IMR-90 (cell line): Measurements from ENCODE around the gene NDRG4. TPM values are rescaled to one million over a fixed set of nuclear protein-coding genes. Genes with fewer than 3 reads are reported as not detected.

Experiments
- ATAC-seq: fragments of 200-7000 bp; cut with Tn5 transposase; 2 replicates; pipeline ENCODE4 v1.9.1; 2020; ENCODE audit warnings: low read depth, mild to moderate bottlenecking, moderate library complexity
- BruUV-seq: library from RNA; stranded (reverse); fragments of 400-500 nt; replicated peaks from 2 replicates; lab custom pipeline; 2021; lab: Mats Ljungman, UMichigan
- CTCF ChIA-PET: fragments of 300-600 bp; formaldehyde crosslinking; extraction: SDS; loops from one replicate; lab custom pipeline; 2021; ENCODE audit warnings: antibody characterized with exemption; lab: Yijun Ruan, JAX
- POLR2A ChIA-PET: fragments of 300-600 bp; sonication (Branson Sonifier 250); formaldehyde crosslinking; loops from one replicate; lab custom pipeline; 2022; ENCODE audit warnings: antibody characterized with exemption; ENCODE audit not compliant: unreplicated experiment; lab: Charles Lee
- DNase-seq: peaks from one replicate; pipeline ENCODE4 v3.0.0; 2013
- H2AFZ ChIP-seq: replicated peaks from 2 replicates; pipeline ENCODE3; 2013; ENCODE audit warnings: low read length, mild to moderate bottlenecking; ENCODE audit not compliant: poor library complexity
- H2AK5ac ChIP-seq: 2 replicates; pipeline ENCODE4 v1.6.1; 2013; ENCODE audit warnings: low read depth, low read length, inconsistent platforms
- H2AK9ac ChIP-seq: replicated peaks from 2 replicates; pipeline ENCODE3; 2013; ENCODE audit warnings: mild to moderate bottlenecking, low read depth, low read length, moderate library complexity; ENCODE audit not compliant: poor library complexity
- H2BK120ac ChIP-seq: 2 replicates; pipeline ENCODE4 v1.6.1; 2013; ENCODE audit warnings: low read depth, low read length, inconsistent platforms
- H2BK15ac ChIP-seq: 3 replicates; pipeline ENCODE4 v1.6.1; 2013; ENCODE audit warnings: low read depth, low read length, inconsistent platforms
- H2BK20ac ChIP-seq: 2 replicates; pipeline ENCODE4 v1.6.1; 2013; ENCODE audit warnings: low read depth, mild to moderate bottlenecking, inconsistent platforms, low read length, moderate library complexity
- H2BK5ac ChIP-seq: 2 replicates; pipeline ENCODE4 v1.6.1; 2013; ENCODE audit warnings: mild to moderate bottlenecking, low read depth, low read length, inconsistent platforms; ENCODE audit not compliant: poor library complexity, severe bottlenecking
- H3K14ac ChIP-seq: replicated peaks from 2 replicates; pipeline ENCODE4 v1.6.1; 2013; ENCODE audit warnings: low read depth, low read length, inconsistent platforms
- H3K18ac ChIP-seq: 2 replicates; pipeline ENCODE4 v1.6.1; 2013; ENCODE audit warnings: low read depth, low read length, control low read depth
- H3K23ac ChIP-seq: 2 replicates; pipeline ENCODE4 v1.6.1; 2013; ENCODE audit warnings: low read depth, low read length, inconsistent platforms
- H3K27ac ChIP-seq: 2 replicates; pipeline ENCODE4 v1.5.1; 2013; ENCODE audit warnings: mild to moderate bottlenecking, control low read depth, low read length; ENCODE audit not compliant: insufficient read depth
- H3K27me3 ChIP-seq: 2 replicates; pipeline ENCODE4 v1.6.1; 2013; ENCODE audit warnings: low read length; ENCODE audit not compliant: control insufficient read depth, insufficient read depth
- H3K36me3 ChIP-seq: 2 replicates; pipeline ENCODE4 v1.6.1; 2013; ENCODE audit warnings: low read length, mixed read lengths; ENCODE audit not compliant: control insufficient read depth, insufficient read depth
- H3K4ac ChIP-seq: 2 replicates; pipeline ENCODE4 v1.6.1; 2013; ENCODE audit warnings: low read depth, low read length, inconsistent platforms
- H3K4me1 ChIP-seq: 2 replicates; pipeline ENCODE4 v1.6.1; 2013; ENCODE audit warnings: low read length, mixed read lengths; ENCODE audit not compliant: control insufficient read depth, insufficient read depth
- H3K4me2 ChIP-seq: 2 replicates; pipeline ENCODE4 v1.6.1; 2013; ENCODE audit warnings: low read depth, mild to moderate bottlenecking, control low read depth, low read length, moderate library complexity
- H3K4me3 ChIP-seq: 2 replicates; pipeline ENCODE4 v1.5.1; 2013; ENCODE audit warnings: low read depth, mild to moderate bottlenecking, control low read depth, low read length, moderate library complexity; ENCODE audit not compliant: insufficient read depth
- H3K56ac ChIP-seq: 2 replicates; pipeline ENCODE4 v1.6.1; 2013; ENCODE audit warnings: low read length, inconsistent platforms; ENCODE audit not compliant: insufficient read depth; ENCODE audit errors: extremely low read depth
- H3K79me1 ChIP-seq, 2 experiments: 2 replicates each; pipeline ENCODE4 v1.6.1; 2013; ENCODE audit warnings: low read length in 2 of 2, inconsistent platforms in 1 of 2, low read depth in 1 of 2
- H3K9ac ChIP-seq: 2 replicates; pipeline ENCODE4 v1.6.1; 2013; ENCODE audit warnings: low read depth, low read length, control low read depth
- H3K9me1 ChIP-seq: 2 replicates; pipeline ENCODE4 v1.6.1; 2013; ENCODE audit warnings: low read length, inconsistent platforms; ENCODE audit not compliant: insufficient read depth
- H3K9me3 ChIP-seq: 2 replicates; pipeline ENCODE4 v1.6.1; 2013; ENCODE audit warnings: low read length; ENCODE audit not compliant: control insufficient read depth, insufficient read depth
- H4K20me1 ChIP-seq: 2 replicates; pipeline ENCODE4 v1.6.1; 2013; ENCODE audit warnings: low read length, inconsistent platforms; ENCODE audit not compliant: insufficient read depth
- H4K5ac ChIP-seq: 2 replicates; pipeline ENCODE4 v1.6.1; 2013; ENCODE audit warnings: mild to moderate bottlenecking, low read depth, low read length, control low read depth
- H4K8ac ChIP-seq, 2 experiments: 2 replicates each; pipeline ENCODE4 v1.6.1; 2013; ENCODE audit warnings: low read depth in 2 of 2, low read length in 2 of 2, control low read depth in 1 of 2, inconsistent platforms in 1 of 2
- H4K91ac ChIP-seq: 2 replicates; pipeline ENCODE4 v1.6.1; 2013; ENCODE audit warnings: low read depth, low read length, inconsistent platforms; ENCODE audit not compliant: insufficient read depth
- CEBPB ChIP-seq: IDR thresholded peaks from 2 replicates; pipeline ENCODE4 v1.6.1; 2012; ENCODE audit warnings: low read depth, low read length, improper control_type of control experiment
- CTCF ChIP-seq: conservative IDR thresholded peaks from 2 replicates; pipeline ENCODE4 v1.5.1; 2012; ENCODE audit warnings: mild to moderate bottlenecking, low read depth, low read length, improper control_type of control experiment
- ELK1 ChIP-seq: fragments of 150-350 bp; IDR thresholded peaks from 2 replicates; pipeline ENCODE4 v1.6.1; 2016; ENCODE audit warnings: low read depth, mild to moderate bottlenecking, low read length, moderate library complexity, borderline replicate concordance
- FOS ChIP-seq: fragments of 150-350 bp; IDR thresholded peaks from 2 replicates; pipeline ENCODE4 v1.6.1; 2016; ENCODE audit warnings: low read depth, low read length
- MAFK ChIP-seq: IDR thresholded peaks from 2 replicates; pipeline ENCODE4 v1.6.1; 2012; ENCODE audit warnings: low read depth, low read length, improper control_type of control experiment
- MXI1 ChIP-seq: IDR thresholded peaks from 2 replicates; pipeline ENCODE4 v1.6.1; 2012; ENCODE audit warnings: low read depth, mild to moderate bottlenecking, low read length, moderate library complexity, borderline replicate concordance
- NFE2L2 ChIP-seq: fragments of 150-350 bp; IDR thresholded peaks from 2 replicates; pipeline ENCODE4 v1.6.1; 2016; ENCODE audit warnings: low read depth, mild to moderate bottlenecking, low read length
- POLR2A ChIP-seq: IDR thresholded peaks from 2 replicates; pipeline ENCODE4 v1.6.1; 2012; ENCODE audit warnings: mild to moderate bottlenecking, low read depth, low read length
- RAD21 ChIP-seq: IDR thresholded peaks from 2 replicates; pipeline ENCODE4 v1.6.1; 2012; ENCODE audit warnings: low read length, improper control_type of control experiment
- RFX5 ChIP-seq: IDR thresholded peaks from 2 replicates; pipeline ENCODE4 v1.8.0; 2012; ENCODE audit warnings: low read depth, mild to moderate bottlenecking, low read length, moderate library complexity
- SMC3 ChIP-seq: fragments of 150-350 bp; IDR thresholded peaks from 2 replicates; pipeline ENCODE4 v1.6.1; 2016; ENCODE audit warnings: low read depth, mild to moderate bottlenecking, antibody characterized with exemption, low read length, moderate library complexity
- USF2 ChIP-seq: fragments of 150-350 bp; IDR thresholded peaks from 2 replicates; pipeline ENCODE4 v1.6.1; 2017; ENCODE audit warnings: mild to moderate bottlenecking, antibody characterized with exemption, low read length, low read depth
- WGBS, 2 experiments: methylation state at CpG; one replicate each; pipeline versions ENCODE4 v1.1.5 to v1.1.7; 2013; ENCODE audit warnings: missing lambda C conversion rate in 2 of 2; ENCODE audit not compliant: insufficient read length in 1 of 2; ENCODE audit errors: extremely low coverage in 2 of 2; 5-methylcytosine and 5-hydroxymethylcytosine counted together
- dilution Hi-C: fragments of 300-500 bp; cut with HindIII; formaldehyde crosslinking; loops from one replicate; pipeline ENCODE4 v1.14.3; 2018; ENCODE audit warnings: low sequenced_read_pairs; ENCODE audit not compliant: unreplicated experiment
- in situ Hi-C: fragments of 300-500 bp; cut with MboI; formaldehyde crosslinking; loops from 3 replicates; pipeline ENCODE4 v1.14.3; 2019; ENCODE audit warnings: low sequenced_read_pairs, inconsistent platforms, mixed read lengths
- intact Hi-C: fragments of 100-400 bp; cut with micrococcal nuclease; formaldehyde crosslinking; loops from 2 replicates; pipeline ENCODE4 v1.10.0; 2022
- polyA plus RNA-seq, 3 experiments: library from polyadenylated mRNA; depleted of rRNA; stranded (reverse); fragments of >200 nt; gene quantifications; 2 replicates each; pipeline ENCODE4 v1.2.3, GENCODE V29; 2012; ENCODE audit warnings: low replicate concordance in 1 of 3
- total RNA-seq: library from RNA; depleted of rRNA; stranded (reverse); fragments of >200 nt; gene quantifications from 2 replicates; pipeline ENCODE4 v1.2.3, GENCODE V29; 2012

NDRG4 gene
- total and polyA plus RNA-seq, 2 of the 4 experiments (the other 2 are of a cell fraction): 10.9 to 23.5 TPM

GRCh38 chr16:58516768-58517107 is 16.8 kb downstream of the NDRG4 start:
- Histone ChIP-seq H3K9me3 (no peaks in the 10 kb centered on the region), H3K18ac (no peak overlapping the region), H3K4me2 (no peak overlapping the region), H4K5ac (no peak overlapping the region), H4K8ac (no peak overlapping the region), H2AK5ac (no peak overlapping the region), H3K23ac (peak overlapping the region; percentile 42; the same call in 1 of the 2 replicates), H4K91ac (no peak overlapping the region), H3K14ac (no peak overlapping the region), H3K36me3 (peaks cover 36% of the 10 kb centered on the region), H3K4me1 (0 out of 2 replicates have a peak, but pooled peaks cover 2% of the 10 kb centered on the region), H2BK5ac (no peak overlapping the region), H2AFZ (no peak overlapping the region), H3K4me3 (no peak overlapping the region), H3K79me1 (peaks cover 11 to 21% of the 10 kb centered on the region in 2 experiments; a peak in 3 of 4 replicates), H3K27me3 (no peaks in the 10 kb centered on the region), H4K20me1 (peaks cover 9% of the 10 kb centered on the region; the same call in 1 of the 2 replicates), H3K4ac (no peak overlapping the region), H3K27ac (no peak overlapping the region), H2BK120ac (no peak overlapping the region), H3K9me1 (no peaks in the 10 kb centered on the region; the same call in 1 of the 2 replicates), H2BK20ac (no peak overlapping the region), H3K9ac (no peak overlapping the region), H2BK15ac (no peak overlapping the region), H3K56ac (no peak overlapping the region), H2AK9ac (peak overlapping the region; percentile 5)
- DNase-seq (no peak), ATAC-seq (no peak)
- ChIA-PET CTCF (no interaction called here), POLR2A (no interaction called here)
- WGBS, 2 experiments: no CpG with 5 or more reads among the region's 4 CpGs
- dilution Hi-C loops (no loop called here), in situ Hi-C loops (no loop called here), intact Hi-C loops (no loop called here)
- TF ChIP-seq FOS (no peak), POLR2A (no peak), CEBPB (no peak), RAD21 (no peak), ELK1 (no peak), CTCF (no peak), MAFK (no peak), NFE2L2 (no peak), RFX5 (no peak), USF2 (no peak), SMC3 (no peak), MXI1 (no peak)
- BruUV-seq: no TSS peak
